HG02678 (cell line): ENCODE measurements around the gene GPR84.

Experiments used
- ATAC-seq: cut with Tn5 transposase; IDR thresholded peaks from one replicate; pipeline ENCODE4 v1.9.1; 2021; ENCODE audit warnings: mild to moderate bottlenecking, moderate library complexity; ENCODE audit not compliant: unreplicated experiment

GPR84 gene

GRCh38 chr12:54364413-54364812, at the start of gene GPR84:
Gene GPR84, minus strand, starts transcription at chr12:54364486. Its CDS starts 635 bp downstream, at chr12:54363851.
- ATAC-seq: peak; percentile 39

GRCh38 chr12:54413284-54414190, 49.3 kb upstream of the GPR84 start:
- ATAC-seq: no peak

- ATAC-seq: no peak
Observed at GRCh38 chr12:54412786-54413185, 48.5 kb upstream of the GPR84 start.

- ATAC-seq: no peak
Observed at GRCh38 chr12:54412348-54412747, 48.1 kb upstream of the GPR84 start.

- no peak for ATAC-seq
Observed at GRCh38 chr12:54411391-54412241, 47.3 kb upstream of the GPR84 start.

GRCh38 chr12:54409267-54409666, 45.0 kb upstream of the GPR84 start:
- no peak for ATAC-seq

- ATAC-seq: no peak
Observed at GRCh38 chr12:54407183-54407905, 43.1 kb upstream of the GPR84 start.

- ATAC-seq: no peak
Observed at GRCh38 chr12:54405573-54405972, 41.3 kb upstream of the GPR84 start.

- no peak for ATAC-seq
Observed at GRCh38 chr12:54405106-54405505, 40.8 kb upstream of the GPR84 start.

GRCh38 chr12:54404061-54405004, 40.0 kb upstream of the GPR84 start:
- ATAC-seq: no peak

- ATAC-seq: no peak
Observed at GRCh38 chr12:54401119-54401518, 36.8 kb upstream of the GPR84 start.

- peak; percentile 79 for ATAC-seq
Observed at GRCh38 chr12:54398995-54399793, 34.9 kb upstream of the GPR84 start.

- no peak for ATAC-seq
Observed at GRCh38 chr12:54398218-54398617, 33.9 kb upstream of the GPR84 start.

- no peak for ATAC-seq
Observed at GRCh38 chr12:54397157-54397556, 32.9 kb upstream of the GPR84 start.

- ATAC-seq: no peak
Observed at GRCh38 chr12:54395545-54395944, 31.3 kb upstream of the GPR84 start.

GRCh38 chr12:54394986-54395385, 30.7 kb upstream of the GPR84 start:
- ATAC-seq: no peak

GRCh38 chr12:54394281-54394719, 30.0 kb upstream of the GPR84 start:
- ATAC-seq: no peak

- ATAC-seq: no peak
Observed at GRCh38 chr12:54393743-54394142, 29.5 kb upstream of the GPR84 start.

- no peak for ATAC-seq
Observed at GRCh38 chr12:54393207-54393609, 28.9 kb upstream of the GPR84 start.
